Keratinocyte (primary cell): ENCODE data around the gene POP4.

Experiments
- CTCF ChIP-seq, 3 experiments: IDR thresholded peaks in 1 of 3; conservative IDR thresholded peaks in 1 of 3; optimal IDR thresholded peaks in 1 of 3; 2 replicates in 2 of 3; 3 replicates in 1 of 3; pipeline versions ENCODE3 to v1.5.1; 2011; ENCODE audit warnings: low read length in 3 of 3, mild to moderate bottlenecking in 3 of 3, moderate library complexity in 2 of 3, control low read depth in 1 of 3, inconsistent platforms in 1 of 3; ENCODE audit not compliant: insufficient read depth in 2 of 3; ENCODE audit errors: extremely low read depth in 1 of 3
- EZH2 ChIP-seq: IDR thresholded peaks from one replicate; pipeline ENCODE4 v1.6.1; 2012; ENCODE audit warnings: inconsistent platforms, mild to moderate bottlenecking, low read length, moderate library complexity

- TF ChIP-seq CTCF (optimal IDR thresholded peaks at IDR 0.05 in 1 of 3, IDR thresholded peaks at IDR 0.05 in 1 of 3, conservative IDR thresholded peaks at IDR 0.05 in 1 of 3; ENCODE audit: extremely low read depth in 1 of 3, insufficient read depth in 2 of 3, low read length in 3 of 3) (no peak), EZH2 (no peak)
Measured at GRCh38 chr19:29655648-29656335, 49.7 kb downstream of the POP4 start.
